NCI-H1092 treated with DMSO at 0.1 percent for 48 hours (cell line): ENCODE data around the gene URB1.
"Not testable (repeated sequence)": the region's sequence is repeated elsewhere in the genome, so short reads cannot be mapped to it uniquely, and the experiment has no call there.

Source experiments
- DNase-seq: peaks from one replicate; lab custom pipeline; 2025; lab: John Stamatoyannopoulos, UW

URB1 gene

GRCh38 chr21:32411350-32412161 lies 18.7 kb upstream of the URB1 start:
- DNase-seq = no peak

DNA sequence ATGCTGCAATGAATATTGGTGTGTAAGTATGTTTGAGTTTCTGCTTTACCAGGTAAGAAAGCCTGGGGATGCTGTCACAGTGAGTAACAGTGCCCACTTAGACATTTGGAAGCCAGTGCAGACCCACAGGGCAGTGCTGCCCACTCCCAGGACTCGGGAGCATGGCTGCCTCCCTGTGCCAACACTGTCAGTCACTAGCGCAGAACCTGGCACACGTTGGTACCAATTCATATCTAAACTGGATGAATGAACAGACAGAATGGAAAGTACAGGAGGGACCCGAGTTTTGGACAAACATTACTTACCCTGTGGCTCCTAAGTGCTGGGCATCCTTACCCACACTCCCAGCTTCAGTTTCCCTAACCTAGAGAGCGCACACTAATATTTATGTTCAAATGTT lies 18.1 kb upstream of the URB1 start:
- DNase-seq = no peak

- DNase-seq = no peak
Measured at GRCh38 chr21:32410291-32410690, 17.5 kb upstream of the URB1 start.

DNA sequence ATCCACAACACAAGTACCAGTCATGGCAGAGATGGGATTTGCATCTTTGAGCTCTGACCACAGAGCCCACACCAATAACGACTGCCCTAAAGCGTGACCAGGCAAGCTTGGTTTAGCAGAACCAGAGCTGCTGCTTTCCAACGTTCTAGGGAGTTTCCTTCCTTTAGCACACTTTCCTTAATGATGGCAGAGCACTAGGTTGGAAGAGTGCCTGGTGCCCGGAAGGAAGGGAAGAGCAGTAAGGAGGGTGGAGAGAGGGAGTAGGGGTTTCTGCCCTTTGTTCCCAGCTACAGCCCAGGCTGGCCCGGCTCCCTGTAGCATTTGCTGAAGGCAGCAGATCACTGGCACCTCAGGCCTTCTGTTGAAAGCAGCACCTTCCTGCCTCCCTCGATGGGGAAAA lies 13.6 kb upstream of the URB1 start:
- no peak for DNase-seq

DNA sequence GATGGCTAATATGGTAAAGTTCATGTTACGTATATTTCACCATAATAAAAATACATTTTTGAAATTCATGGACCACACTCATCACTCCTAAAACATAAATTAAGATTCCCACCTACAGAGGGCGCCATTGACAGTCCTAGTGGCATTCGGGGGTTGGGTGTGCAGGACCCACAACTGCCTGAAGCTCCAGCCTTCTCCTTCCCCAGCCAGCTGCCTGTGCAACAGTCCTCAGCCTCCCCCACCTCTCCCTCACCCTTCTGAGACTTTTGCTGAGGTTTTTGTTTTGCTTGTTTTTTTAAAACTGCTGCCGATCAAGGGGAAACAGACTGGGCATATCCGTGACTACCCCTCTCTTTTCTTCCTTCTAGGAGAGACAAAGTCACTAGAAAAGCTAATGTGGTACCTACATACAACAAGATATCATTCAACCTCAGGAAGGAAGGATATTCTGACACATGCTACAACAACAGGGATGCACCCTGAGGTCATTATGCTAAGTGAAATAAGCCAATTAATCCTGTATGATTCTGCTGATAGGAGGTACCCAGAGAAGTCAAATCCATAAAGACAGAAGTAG lies 10.5 kb upstream of the URB1 start:
- peak; percentile 50 for DNase-seq

DNA sequence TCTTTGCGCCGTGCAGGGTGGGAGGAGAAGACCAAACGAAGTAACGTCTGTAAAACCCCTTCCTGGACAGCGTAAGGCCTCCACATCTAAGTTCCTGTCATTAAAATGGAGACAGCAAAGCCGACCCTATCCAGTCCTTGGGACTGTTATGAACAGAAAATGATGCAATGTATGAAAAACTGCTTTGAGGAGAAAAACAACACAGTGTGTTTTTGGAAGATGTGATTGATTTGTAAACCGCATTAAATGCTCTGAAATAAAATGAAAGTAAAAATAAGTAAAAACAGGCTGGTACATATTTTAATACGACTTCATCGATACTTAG lies 827 bp upstream of the URB1 start:
- no peak for DNase-seq

DNA sequence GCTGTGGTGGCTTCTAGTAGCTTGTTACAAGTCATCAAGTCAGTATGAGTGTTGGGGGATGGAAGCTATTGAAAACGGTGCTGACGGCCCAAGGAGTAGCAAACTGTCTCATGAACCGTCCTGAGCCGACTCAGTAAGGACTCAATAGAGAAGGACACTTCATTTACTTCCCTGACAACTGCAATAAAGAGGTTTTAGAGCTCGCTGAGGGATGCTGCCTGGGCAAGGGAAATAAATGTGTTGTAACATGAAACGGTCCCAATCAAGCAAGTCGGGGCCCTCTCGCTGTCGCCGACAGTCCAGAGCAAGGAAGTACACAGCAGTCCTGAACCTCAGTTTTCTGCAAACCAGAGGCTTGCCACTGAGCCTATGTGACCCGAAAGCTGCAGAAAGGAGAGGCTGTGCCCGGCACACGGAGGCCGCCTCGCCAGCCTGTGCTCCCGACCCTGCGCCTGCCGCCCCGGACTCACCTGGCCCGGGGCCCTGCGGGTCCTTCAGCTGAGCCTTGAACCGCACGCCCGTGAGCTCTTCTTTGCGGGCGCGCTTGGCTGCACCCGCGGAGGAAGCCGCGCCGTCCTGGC lies 423 bp downstream of the URB1 start:
- no peak for DNase-seq

- no peak for DNase-seq
Measured at GRCh38 chr21:32391755-32392154, 1.1 kb downstream of the URB1 start.

DNA sequence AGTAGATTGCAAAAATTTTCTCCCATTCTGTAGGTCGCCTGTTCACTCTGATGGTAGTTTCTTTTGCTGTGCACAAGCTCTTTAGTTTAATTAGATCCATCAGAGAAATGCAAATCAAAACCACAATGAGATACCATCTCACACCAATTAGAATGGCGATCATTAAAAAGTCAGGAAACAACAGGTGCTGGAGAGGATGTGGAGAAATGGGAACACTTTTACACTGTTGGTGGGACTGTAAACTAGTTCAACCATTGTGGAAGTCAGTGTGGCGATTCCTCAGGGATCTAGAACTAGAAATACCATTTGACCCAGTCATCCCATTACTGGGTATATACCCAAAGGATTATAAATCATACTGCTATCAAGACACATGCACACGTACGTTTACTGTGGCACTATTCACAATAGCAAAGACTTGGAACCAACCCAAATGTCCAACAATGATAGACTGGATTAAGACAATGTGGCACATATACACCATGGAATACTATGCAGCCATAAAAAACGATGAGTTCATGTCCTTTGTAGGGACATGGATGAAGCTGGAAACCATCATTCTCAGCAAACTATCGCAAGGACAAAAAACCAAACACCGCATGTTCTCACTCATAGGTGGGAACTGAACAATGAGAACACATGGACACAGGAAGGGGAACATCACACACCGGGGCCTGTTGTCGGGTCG lies 2.1 kb downstream of the URB1 start:
- DNase-seq = not testable (repeated sequence)

DNA sequence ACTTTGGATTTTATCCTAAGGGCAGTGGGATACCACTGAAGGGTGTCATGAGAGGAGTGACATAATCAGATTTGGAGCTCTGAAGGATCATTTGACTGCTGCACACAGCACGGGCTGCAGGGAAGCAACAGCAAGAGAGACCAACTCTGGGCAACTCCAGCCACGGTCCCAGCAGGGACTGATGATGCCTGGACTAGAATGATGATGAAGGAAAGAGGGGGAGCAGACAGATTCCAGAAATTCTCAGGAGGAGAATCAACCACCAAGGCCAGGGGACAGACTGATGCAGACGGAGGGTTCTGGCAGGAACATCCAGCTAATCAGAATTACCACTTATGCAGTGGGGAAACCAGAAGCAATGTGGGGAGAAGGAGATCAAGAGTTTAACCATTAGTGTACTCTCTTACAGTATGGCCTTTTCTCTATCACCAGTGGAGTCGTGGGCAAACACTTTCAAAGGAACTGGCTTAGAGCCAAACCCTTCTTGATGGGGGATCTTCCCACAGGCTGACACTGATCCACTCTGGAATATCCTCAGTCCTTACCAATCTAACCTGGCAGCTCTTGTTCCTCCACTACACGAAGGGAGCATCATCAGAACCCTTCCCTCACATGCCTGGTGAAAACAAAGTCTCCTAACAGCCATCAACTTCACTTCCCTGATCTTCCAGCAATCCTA lies 3.3 kb downstream of the URB1 start:
- DNase-seq = no peak

GRCh38 chr21:32388306-32388705 lies 4.5 kb downstream of the URB1 start:
- no peak for DNase-seq

GRCh38 chr21:32387151-32387550 lies 5.7 kb downstream of the URB1 start:
- no peak for DNase-seq

DNA sequence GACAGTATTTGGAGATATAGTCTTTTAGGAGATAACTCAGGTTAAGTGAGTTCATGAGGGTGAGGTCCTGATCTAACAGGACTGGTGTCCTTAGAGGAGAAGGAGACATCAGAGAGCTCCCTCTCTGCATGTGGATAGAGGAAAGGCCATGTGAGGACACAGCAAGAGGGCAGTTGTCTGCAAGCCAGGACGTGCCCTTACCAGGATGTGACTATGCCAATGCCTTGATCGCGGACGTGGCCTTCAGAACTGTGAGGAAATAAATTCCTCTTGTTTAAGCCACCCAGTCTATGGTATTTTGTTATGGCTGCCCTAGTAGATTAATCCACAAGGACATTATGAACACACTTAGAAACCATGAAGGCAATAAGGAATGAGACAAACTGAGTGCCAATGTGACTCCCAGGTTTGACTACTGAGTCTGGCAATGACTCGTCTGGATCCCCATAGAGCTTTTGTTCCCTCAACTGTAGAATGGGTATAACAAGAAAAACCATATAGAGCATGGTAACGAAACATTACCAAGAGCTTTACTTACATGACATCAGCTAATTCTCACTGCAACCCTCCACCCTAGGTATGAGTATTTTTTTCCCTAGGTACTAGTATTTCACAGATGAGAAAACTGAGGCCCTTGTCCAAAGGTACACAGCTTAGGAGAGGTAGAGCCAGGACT lies 6.5 kb downstream of the URB1 start:
- no peak for DNase-seq

DNA sequence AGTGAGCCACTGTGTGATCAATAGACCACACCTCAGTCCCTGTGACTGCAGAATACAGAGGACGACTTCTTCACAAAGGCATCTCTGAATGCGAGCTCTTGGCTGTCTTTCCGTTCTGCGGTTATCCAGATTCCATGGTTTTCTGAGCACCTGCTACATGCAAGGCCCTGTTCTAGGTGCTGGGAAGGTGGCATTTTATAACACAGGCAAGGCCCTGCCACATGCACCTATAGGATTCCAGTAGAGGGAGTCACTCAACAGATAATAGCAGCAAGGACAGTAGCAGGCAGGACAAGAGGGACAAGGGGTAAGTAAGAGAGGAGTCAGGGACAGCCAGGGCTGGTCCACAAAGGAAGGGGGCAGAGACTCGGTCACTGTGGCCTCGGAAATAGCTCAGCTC lies 9.0 kb downstream of the URB1 start:
- DNase-seq = no peak

GRCh38 chr21:32382108-32382644 lies 10.6 kb downstream of the URB1 start:
- peak; percentile 24 for DNase-seq

DNA sequence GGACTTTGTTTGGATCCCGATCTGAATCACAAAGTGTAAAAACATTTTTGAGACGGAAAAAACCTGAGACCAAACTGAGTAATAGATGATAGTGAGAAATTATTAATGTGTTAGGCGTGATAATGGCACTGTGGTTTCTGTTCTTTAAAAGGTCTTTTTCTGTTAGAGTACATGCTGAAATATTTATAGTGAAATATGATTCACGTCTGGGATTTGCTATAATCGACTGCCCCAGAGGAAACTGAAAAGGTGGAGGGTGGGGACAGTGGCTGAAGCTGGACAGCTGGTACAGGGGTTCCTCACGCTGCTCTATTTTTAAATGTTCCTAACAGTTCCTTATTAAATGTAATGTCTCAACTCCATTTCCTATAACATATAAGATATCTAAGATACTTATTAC lies 11.2 kb downstream of the URB1 start:
- DNase-seq = no peak

DNA sequence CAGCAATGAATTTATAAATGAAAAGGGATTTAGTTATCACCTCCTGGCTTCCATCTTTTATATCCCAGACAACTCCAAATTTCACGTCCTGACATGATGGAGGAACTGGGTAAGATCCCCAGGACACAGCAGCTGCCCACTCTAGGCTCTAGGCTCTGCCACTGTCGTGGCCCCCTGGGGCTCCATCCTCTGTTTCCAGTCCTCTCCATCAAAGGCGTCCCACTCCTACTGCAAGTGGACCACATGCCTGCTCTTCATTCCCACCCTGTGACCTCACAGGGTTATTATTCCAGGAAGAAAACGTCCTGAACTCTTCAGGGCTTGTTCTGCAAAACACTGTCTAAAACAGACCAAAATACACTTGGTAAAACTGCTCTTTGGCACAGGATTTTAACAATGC lies 11.9 kb downstream of the URB1 start:
- DNase-seq = no peak

GRCh38 chr21:32378956-32379355 lies 13.9 kb downstream of the URB1 start:
- DNase-seq = no peak

GRCh38 chr21:32377991-32378390 lies 14.8 kb downstream of the URB1 start:
- DNase-seq = no peak

GRCh38 chr21:32377506-32377905 lies 15.3 kb downstream of the URB1 start:
- DNase-seq = no peak

DNA sequence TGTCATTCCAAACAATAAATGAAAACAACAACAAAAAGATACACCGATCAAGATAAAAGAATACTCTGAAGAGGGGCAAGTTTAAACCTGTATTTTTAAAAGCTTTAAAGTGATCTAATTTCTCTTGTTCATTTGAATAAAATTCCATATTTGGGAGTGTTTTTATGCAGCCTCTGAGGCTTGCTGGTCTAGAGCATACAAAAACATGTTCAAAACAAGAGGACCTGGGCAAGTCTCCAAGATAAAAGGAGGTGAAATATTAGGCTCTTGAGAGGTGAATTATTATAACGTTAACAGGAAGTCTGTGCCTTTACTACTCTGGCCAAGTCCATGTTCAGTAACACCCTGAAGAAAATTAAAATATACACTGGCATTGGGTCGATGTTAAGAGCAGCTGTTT lies 20.1 kb downstream of the URB1 start:
- DNase-seq = no peak

GRCh38 chr21:32371913-32372314 lies 20.9 kb downstream of the URB1 start:
- DNase-seq = no peak
